Measurements from ENCODE around the gene ZNF697. TPM values are rescaled to one million over a fixed set of nuclear protein-coding genes. Genes with fewer than 3 reads are reported as not detected.
A peak's percentile ranks its signal among the peaks of the same experiment; 100 is the strongest.

ZNF697 gene
- total RNA-seq (2021; ENCODE audit: unreplicated experiment) (7.1 TPM), Bru-seq, nascent RNA (percentile 73 among the genes with signal in this experiment), BruChase-seq, experiment 1, labeled RNA remaining after a 2-hour chase (percentile 79 among the genes with signal in this experiment), BruChase-seq, experiment 2, labeled RNA remaining after a 6-hour chase (percentile 66 among the genes with signal in this experiment)
- polyA plus RNA-seq (2012; ENCODE audit: insufficient read length), result 3.3 TPM
- long read RNA-seq, partial matches to known transcripts, result 0 of 1 reads
- long read RNA-seq, other reads (novel, unspliced or antisense), result 1 of 1 reads

GRCh38 chr1:119647734-119648619 lies at the start of gene ZNF697:
ZNF697 (minus strand) TSS chr1:119648266; CDS start chr1:119626100, 22,166 bp downstream.
- DNase-seq (ENCODE audit: low read depth, low spot score) (peak; percentile 86), ATAC-seq (peak; percentile 97)
- TF ChIP-seq, protein P1, sequence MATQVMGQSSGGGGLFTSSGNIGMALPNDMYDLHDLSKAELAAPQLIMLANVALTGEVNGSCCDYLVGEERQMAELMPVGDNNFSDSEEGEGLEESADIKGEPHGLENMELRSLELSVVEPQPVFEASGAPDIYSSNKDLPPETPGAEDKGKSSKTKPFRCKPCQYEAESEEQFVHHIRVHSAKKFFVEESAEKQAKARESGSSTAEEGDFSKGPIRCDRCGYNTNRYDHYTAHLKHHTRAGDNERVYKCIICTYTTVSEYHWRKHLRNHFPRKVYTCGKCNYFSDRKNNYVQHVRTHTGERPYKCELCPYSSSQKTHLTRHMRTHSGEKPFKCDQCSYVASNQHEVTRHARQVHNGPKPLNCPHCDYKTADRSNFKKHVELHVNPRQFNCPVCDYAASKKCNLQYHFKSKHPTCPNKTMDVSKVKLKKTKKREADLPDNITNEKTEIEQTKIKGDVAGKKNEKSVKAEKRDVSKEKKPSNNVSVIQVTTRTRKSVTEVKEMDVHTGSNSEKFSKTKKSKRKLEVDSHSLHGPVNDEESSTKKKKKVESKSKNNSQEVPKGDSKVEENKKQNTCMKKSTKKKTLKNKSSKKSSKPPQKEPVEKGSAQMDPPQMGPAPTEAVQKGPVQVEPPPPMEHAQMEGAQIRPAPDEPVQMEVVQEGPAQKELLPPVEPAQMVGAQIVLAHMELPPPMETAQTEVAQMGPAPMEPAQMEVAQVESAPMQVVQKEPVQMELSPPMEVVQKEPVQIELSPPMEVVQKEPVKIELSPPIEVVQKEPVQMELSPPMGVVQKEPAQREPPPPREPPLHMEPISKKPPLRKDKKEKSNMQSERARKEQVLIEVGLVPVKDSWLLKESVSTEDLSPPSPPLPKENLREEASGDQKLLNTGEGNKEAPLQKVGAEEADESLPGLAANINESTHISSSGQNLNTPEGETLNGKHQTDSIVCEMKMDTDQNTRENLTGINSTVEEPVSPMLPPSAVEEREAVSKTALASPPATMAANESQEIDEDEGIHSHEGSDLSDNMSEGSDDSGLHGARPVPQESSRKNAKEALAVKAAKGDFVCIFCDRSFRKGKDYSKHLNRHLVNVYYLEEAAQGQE (IDR thresholded peaks at IDR 0.05; ENCODE audit: insufficient read depth in 1 of 2, low read depth in 2 of 2, low read length in 1 of 2), result no peak
- peak; percentile 67 for TF ChIP-seq CTCF (IDR thresholded peaks at IDR 0.05)
- TF ChIP-seq SIN3A (IDR thresholded peaks at IDR 0.05; ENCODE audit: borderline replicate concordance, insufficient read depth, low read depth, low read length), result 0 out of 2 replicates have a peak, but pooled peaks have one; percentile 52
- TF ChIP-seq TCF7L2 (IDR thresholded peaks at IDR 0.05; ENCODE audit: low read depth, low read length), result no peak
- peak; percentile 84 for TF ChIP-seq POLR2AphosphoS5 (IDR thresholded peaks at IDR 0.05; ENCODE audit: low read depth, low read length)
- ChIA-PET CTCF (interaction anchor here (0.6 to 2.3 kb wide), 5 partner anchors 9 to 27 kb away, joined by 3 to 14 read pairs (median 3); no protein-coding TSS in a partner anchor), POLR2A (interaction anchor here (0.5 to 0.6 kb wide), 2 partner anchors 11 to 220 kb away, joined by 3 to 4 read pairs; no protein-coding TSS in a partner anchor)
- H3K4me1 ChIP-seq (ENCODE audit: control insufficient read depth, insufficient read depth, low read length), result peaks cover 13% of the 10 kb centered on the region
- H3K9me3 ChIP-seq (ENCODE audit: control insufficient read depth, insufficient read depth, low read depth, low read length), result no peaks in the 10 kb centered on the region
- BruUV-seq (replicated peaks), result TSS peak; percentile 14
- in situ Hi-C loops (cut with HindIII; ENCODE audit: low pct_unique_long_range_greater_than_20kb, low sequenced_read_pairs), result no loop called here
- peaks cover 29% of the 10 kb centered on the region for H3K27me3 ChIP-seq (ENCODE audit: control insufficient read depth, insufficient read depth, low read length)
- intact Hi-C loops (cut with micrococcal nuclease; ENCODE audit: unreplicated experiment), result no loop called here
- H3K4me3 ChIP-seq (ENCODE audit: low read depth in 2 of 2, low read length in 2 of 2), result peak within 1 kb of the TSS; percentile 88 to 93
- no peaks in the 10 kb centered on the region for H3K36me3 ChIP-seq (ENCODE audit: control insufficient read depth, insufficient read depth, low read length)
- peak within 1 kb of the TSS; percentile 82 for H3K27ac ChIP-seq (ENCODE audit: low read length)

DNA sequence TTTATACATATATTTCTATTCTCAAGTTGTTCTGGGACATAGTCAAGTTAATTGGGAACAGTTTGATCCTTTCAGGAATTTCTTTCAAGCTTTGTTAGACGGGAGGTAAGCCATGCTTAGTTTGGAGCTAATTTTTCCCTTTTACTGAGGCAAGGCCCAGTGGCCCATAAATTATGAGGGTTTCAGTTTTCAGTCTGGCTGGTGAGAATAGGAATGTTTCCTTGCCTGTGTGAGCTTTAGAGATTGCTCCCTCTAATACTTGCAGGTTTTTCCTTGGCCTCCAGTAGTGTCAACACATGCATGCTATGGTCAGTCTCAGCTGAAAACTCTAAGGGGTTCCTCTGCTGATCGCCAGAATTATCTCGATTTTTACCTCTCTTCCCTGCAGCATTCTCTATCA lies 49.5 kb upstream of the ZNF697 start:
- DNase-seq (ENCODE audit: low read depth, low spot score), result no peak
- ChIA-PET CTCF (no interaction called here), POLR2A (no interaction called here)

More for the DNA sequence above, 49.5 kb upstream of the ZNF697 start:
- ATAC-seq, result no peak
- no TSS peak for BruUV-seq (replicated peaks)
- Histone ChIP-seq H3K4me1 (ENCODE audit: control insufficient read depth, insufficient read depth, low read length) (no peaks in the 10 kb centered on the region), H3K4me3 (ENCODE audit: low read depth in 2 of 2, low read length in 2 of 2) (no peak overlapping the region), H3K27ac (ENCODE audit: low read length) (no peak overlapping the region), H3K27me3 (ENCODE audit: control insufficient read depth, insufficient read depth, low read length) (peaks cover 6% of the 10 kb centered on the region), H3K9me3 (ENCODE audit: control insufficient read depth, insufficient read depth, low read depth, low read length) (no peaks in the 10 kb centered on the region), H3K36me3 (ENCODE audit: control insufficient read depth, insufficient read depth, low read length) (no peaks in the 10 kb centered on the region)
- in situ Hi-C loops (cut with HindIII; ENCODE audit: low pct_unique_long_range_greater_than_20kb, low sequenced_read_pairs), result no loop called here
- no peak for TF ChIP-seq SIN3A (IDR thresholded peaks at IDR 0.05; ENCODE audit: borderline replicate concordance, insufficient read depth, low read depth, low read length)
- no peak for TF ChIP-seq POLR2AphosphoS5 (IDR thresholded peaks at IDR 0.05; ENCODE audit: low read depth, low read length)
- no peak for TF ChIP-seq TCF7L2 (IDR thresholded peaks at IDR 0.05; ENCODE audit: low read depth, low read length)
- TF ChIP-seq, protein P1 (IDR thresholded peaks at IDR 0.05; ENCODE audit: insufficient read depth in 1 of 2, low read depth in 2 of 2, low read length in 1 of 2), result no peak
- no peak for TF ChIP-seq CTCF (IDR thresholded peaks at IDR 0.05)
- intact Hi-C loops (cut with micrococcal nuclease; ENCODE audit: unreplicated experiment), result no loop called here

Data from Panc1 (cell line).